Nephron (organoid): ENCODE data around the gene FBXO2.

Experiments used
- H3K27ac Mint-ChIP-seq, 3 experiments: 2 replicates each; pipeline ENCODE4 v1.8.0; 2020; ENCODE audit warnings: mixed read lengths in 3 of 3, mild to moderate bottlenecking in 2 of 3, moderate library complexity in 1 of 3
- H3K27me3 Mint-ChIP-seq: 2 replicates; pipeline ENCODE4 v1.8.0; 2021; ENCODE audit warnings: low read depth, mild to moderate bottlenecking, moderate library complexity, mixed read lengths
- H3K36me3 Mint-ChIP-seq: 2 replicates; pipeline ENCODE4 v1.8.0; 2020; ENCODE audit warnings: low read depth, mixed read lengths
- H3K4me1 Mint-ChIP-seq: 2 replicates; pipeline ENCODE4 v1.8.0; 2020; ENCODE audit warnings: mixed read lengths
- H3K4me3 Mint-ChIP-seq, 3 experiments: 2 replicates each; pipeline ENCODE4 v1.8.0; 2020; ENCODE audit warnings: mild to moderate bottlenecking in 3 of 3, mixed read lengths in 3 of 3, moderate library complexity in 2 of 3
- H3K9me3 Mint-ChIP-seq: 2 replicates; pipeline ENCODE4 v1.8.0; 2020; ENCODE audit warnings: mixed read lengths
- TF ChIP-seq, protein P1 (sequence below), 3 experiments: fragments of 200-600 bp; sonication (generic); IDR thresholded peaks; one replicate each; pipeline ENCODE4 v1.5.0; 2021; ENCODE audit warnings: antibody characterized with exemption in 3 of 3; ENCODE audit not compliant: unreplicated experiment in 3 of 3

FBXO2 gene

GRCh38 chr1:11600836-11601235 is 53.4 kb downstream of the FBXO2 start:
- Mint-ChIP-seq H3K9me3 (no peaks in the 10 kb centered on the region), H3K36me3 (no peaks in the 10 kb centered on the region), H3K27ac (no peak overlapping the region), H3K4me1 (no peaks in the 10 kb centered on the region), H3K4me3 (no peak overlapping the region), H3K27me3 (peaks cover 22% of the 10 kb centered on the region)
- TF ChIP-seq, protein P1, sequence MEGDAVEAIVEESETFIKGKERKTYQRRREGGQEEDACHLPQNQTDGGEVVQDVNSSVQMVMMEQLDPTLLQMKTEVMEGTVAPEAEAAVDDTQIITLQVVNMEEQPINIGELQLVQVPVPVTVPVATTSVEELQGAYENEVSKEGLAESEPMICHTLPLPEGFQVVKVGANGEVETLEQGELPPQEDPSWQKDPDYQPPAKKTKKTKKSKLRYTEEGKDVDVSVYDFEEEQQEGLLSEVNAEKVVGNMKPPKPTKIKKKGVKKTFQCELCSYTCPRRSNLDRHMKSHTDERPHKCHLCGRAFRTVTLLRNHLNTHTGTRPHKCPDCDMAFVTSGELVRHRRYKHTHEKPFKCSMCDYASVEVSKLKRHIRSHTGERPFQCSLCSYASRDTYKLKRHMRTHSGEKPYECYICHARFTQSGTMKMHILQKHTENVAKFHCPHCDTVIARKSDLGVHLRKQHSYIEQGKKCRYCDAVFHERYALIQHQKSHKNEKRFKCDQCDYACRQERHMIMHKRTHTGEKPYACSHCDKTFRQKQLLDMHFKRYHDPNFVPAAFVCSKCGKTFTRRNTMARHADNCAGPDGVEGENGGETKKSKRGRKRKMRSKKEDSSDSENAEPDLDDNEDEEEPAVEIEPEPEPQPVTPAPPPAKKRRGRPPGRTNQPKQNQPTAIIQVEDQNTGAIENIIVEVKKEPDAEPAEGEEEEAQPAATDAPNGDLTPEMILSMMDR (IDR thresholded peaks at IDR 0.05; ENCODE audit: unreplicated experiment in 3 of 3), result no peak

- Mint-ChIP-seq H3K36me3 (no peaks in the 10 kb centered on the region), H3K27me3 (peaks cover 22% of the 10 kb centered on the region), H3K9me3 (no peaks in the 10 kb centered on the region), H3K27ac (no peak overlapping the region), H3K4me1 (no peaks in the 10 kb centered on the region), H3K4me3 (no peak overlapping the region)
- TF ChIP-seq, protein P1 (IDR thresholded peaks at IDR 0.05; ENCODE audit: unreplicated experiment in 3 of 3), result no peak
These were observed 54.2 kb downstream of the FBXO2 start for GRCh38 chr1:11599891-11600576.

GRCh38 chr1:11598461-11598860 is 55.8 kb downstream of the FBXO2 start:
- no peaks in the 10 kb centered on the region for H3K4me1 Mint-ChIP-seq
- H3K27ac Mint-ChIP-seq, result no peak overlapping the region
- peaks cover 29% of the 10 kb centered on the region for H3K27me3 Mint-ChIP-seq
- TF ChIP-seq, protein P1 (IDR thresholded peaks at IDR 0.05; ENCODE audit: unreplicated experiment in 3 of 3), result no peak
- no peaks in the 10 kb centered on the region for H3K9me3 Mint-ChIP-seq
- no peak overlapping the region for H3K4me3 Mint-ChIP-seq
- no peaks in the 10 kb centered on the region for H3K36me3 Mint-ChIP-seq
